H54 (cell line): Measurements from ENCODE around the gene DGKB.

Experiments used
- DNase-seq: peaks from one replicate; pipeline ENCODE4 v3.0.0; 2011; ENCODE audit warnings: low spot score, mixed read lengths; ENCODE audit not compliant: insufficient read length
- FAIRE-seq: peaks from 3 replicates; lab custom pipeline; 2011; peaks lifted over from hg19 to GRCh38; lab: Jason Lieb, UNC
- POLR2A ChIP-seq: IDR thresholded peaks from 2 replicates; pipeline ENCODE4 v1.6.1; 2011; ENCODE audit warnings: low read depth, mild to moderate bottlenecking, low read length

The DGKB gene

GRCh38 chr7:14902589-14903067, at the start of gene DGKB:
Gene DGKB, minus strand, starts transcription at chr7:14902751.
- TF ChIP-seq POLR2A, result no peak
- DNase-seq (peak; percentile 16), FAIRE-seq (no peak)

- DNase-seq (no peak), FAIRE-seq (peak; percentile 94)
- TF ChIP-seq POLR2A, result no peak
Observed at GRCh38 chr7:14950013-14950412, 47.5 kb upstream of the DGKB start.

- no peak for TF ChIP-seq POLR2A
- DNase-seq (no peak), FAIRE-seq (no peak)
Observed at GRCh38 chr7:14938181-14938580, 35.6 kb upstream of the DGKB start.

GRCh38 chr7:14937581-14937980, 35.0 kb upstream of the DGKB start:
- FAIRE-seq (peak; percentile 53), DNase-seq (no peak)
- TF ChIP-seq POLR2A, result no peak

- DNase-seq (no peak), FAIRE-seq (peak; percentile 6)
Observed at GRCh38 chr7:14936554-14936953, 34.0 kb upstream of the DGKB start.

GRCh38 chr7:14934839-14935238, 32.3 kb upstream of the DGKB start:
- DNase-seq (no peak), FAIRE-seq (no peak)
- TF ChIP-seq POLR2A, result no peak

More at GRCh38 chr7:14936554-14936953, 34.0 kb upstream of the DGKB start:
- TF ChIP-seq POLR2A, result no peak

- DNase-seq (no peak), FAIRE-seq (peak; percentile 73)
- no peak for TF ChIP-seq POLR2A
Observed at GRCh38 chr7:14931511-14932215, 29.1 kb upstream of the DGKB start.

GRCh38 chr7:14924398-14924797, 21.8 kb upstream of the DGKB start:
- DNase-seq (no peak), FAIRE-seq (no peak)
- no peak for TF ChIP-seq POLR2A

GRCh38 chr7:14911077-14911476, 8.5 kb upstream of the DGKB start:
- no peak for FAIRE-seq
- no peak for DNase-seq
- TF ChIP-seq POLR2A, result no peak

- no peak for FAIRE-seq
- TF ChIP-seq POLR2A, result no peak
- no peak for DNase-seq
Observed at GRCh38 chr7:14908697-14909096, 6.1 kb upstream of the DGKB start.

GRCh38 chr7:14905764-14906163, 3.2 kb upstream of the DGKB start:
- peak; percentile 70 for FAIRE-seq
- DNase-seq, result no peak
- no peak for TF ChIP-seq POLR2A

- DNase-seq, result no peak
- no peak for TF ChIP-seq POLR2A
- no peak for FAIRE-seq
Observed at GRCh38 chr7:14900051-14900450, 2.5 kb downstream of the DGKB start.

GRCh38 chr7:14899030-14899429, 3.5 kb downstream of the DGKB start:
- DNase-seq (no peak), FAIRE-seq (no peak)

GRCh38 chr7:14896461-14896860, 6.1 kb downstream of the DGKB start:
- FAIRE-seq (no peak), DNase-seq (no peak)

More at GRCh38 chr7:14899030-14899429, 3.5 kb downstream of the DGKB start:
- no peak for TF ChIP-seq POLR2A

GRCh38 chr7:14894826-14895225, 7.7 kb downstream of the DGKB start:
- TF ChIP-seq POLR2A, result no peak
- FAIRE-seq (peak; percentile 88), DNase-seq (no peak)

More at GRCh38 chr7:14896461-14896860, 6.1 kb downstream of the DGKB start:
- no peak for TF ChIP-seq POLR2A
